GM21515 (cell line): ENCODE results near the gene FRMPD1.
A peak's percentile ranks its signal among the peaks of the same experiment; 100 is the strongest.
"Not testable (repeated sequence)": the region's sequence is repeated elsewhere in the genome, so short reads cannot be mapped to it uniquely, and the experiment has no call there.

Experiments
- ATAC-seq: cut with Tn5 transposase; IDR thresholded peaks from one replicate; pipeline ENCODE4 v1.9.1; 2021; ENCODE audit not compliant: unreplicated experiment

The FRMPD1 gene

DNA sequence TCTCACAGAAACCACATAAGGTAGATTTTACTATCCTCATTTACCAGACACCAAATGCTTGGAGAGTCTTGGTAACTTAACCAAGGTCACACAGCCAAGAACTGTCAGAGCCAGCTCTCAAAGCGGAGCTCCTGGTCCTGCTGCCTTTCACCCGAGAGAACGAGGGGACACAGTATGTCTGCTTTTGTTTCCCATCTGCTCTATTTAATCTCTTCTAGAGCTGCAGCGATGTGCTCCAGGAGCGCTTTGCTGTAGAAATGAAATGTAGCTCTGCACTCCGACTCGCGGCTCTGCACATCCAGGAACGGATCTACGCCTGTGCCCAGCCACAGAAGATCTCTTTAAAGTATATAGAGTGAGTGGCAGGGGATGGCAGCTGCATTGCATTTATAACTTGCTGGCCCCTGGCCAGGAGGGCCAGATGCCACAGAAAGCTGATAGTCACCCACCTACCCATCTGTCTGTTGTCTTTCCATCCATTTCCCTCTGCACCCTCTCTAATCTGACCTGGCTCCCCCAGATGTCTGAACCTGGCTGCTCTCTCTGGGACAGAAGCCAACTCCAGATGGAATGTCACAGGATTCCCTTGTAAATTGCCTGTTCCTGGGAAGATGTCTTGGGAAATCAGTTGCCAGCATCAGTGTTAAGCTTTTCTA is 81.5 kb downstream of the FRMPD1 start:
- ATAC-seq = no peak

DNA sequence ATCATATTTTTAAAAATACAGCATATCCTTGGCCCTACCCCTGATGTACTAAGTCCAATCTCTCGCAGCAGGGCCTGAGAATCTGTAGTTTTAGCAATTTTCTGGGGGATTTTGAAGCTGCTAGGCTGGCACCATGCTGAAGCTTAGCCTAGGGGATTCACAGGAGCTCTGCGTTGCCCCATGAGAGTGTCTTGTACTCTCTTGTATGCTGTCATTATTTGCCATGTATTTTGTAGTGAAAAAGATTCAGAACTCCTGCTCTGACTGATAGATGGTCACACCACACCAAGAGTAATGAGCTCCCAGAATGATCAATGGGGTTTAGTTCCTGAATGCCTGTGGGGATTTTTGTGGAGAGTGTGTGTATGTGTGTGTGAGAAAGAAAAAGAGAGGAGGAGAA is 82.2 kb downstream of the FRMPD1 start:
- no peak for ATAC-seq

DNA sequence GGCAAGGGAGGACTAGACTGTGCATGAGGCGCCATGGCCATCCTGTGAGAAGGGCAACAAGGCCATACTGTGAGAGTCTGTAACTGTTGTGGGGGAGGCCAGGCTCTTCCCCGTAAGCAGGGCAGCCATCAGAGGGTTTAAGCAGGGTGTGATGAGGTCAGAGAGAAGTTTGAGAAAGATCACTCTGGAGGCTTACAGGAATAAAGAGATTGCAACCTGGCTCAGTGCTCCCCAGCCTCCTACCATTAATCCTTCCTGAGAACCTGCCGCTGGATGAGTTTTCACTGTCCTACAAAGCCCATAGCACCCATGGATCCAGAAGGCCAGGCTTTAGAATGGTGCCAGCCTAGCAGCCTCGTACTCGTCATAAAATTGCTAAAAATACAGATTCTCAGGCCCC is 88.5 kb downstream of the FRMPD1 start:
- ATAC-seq = no peak

DNA sequence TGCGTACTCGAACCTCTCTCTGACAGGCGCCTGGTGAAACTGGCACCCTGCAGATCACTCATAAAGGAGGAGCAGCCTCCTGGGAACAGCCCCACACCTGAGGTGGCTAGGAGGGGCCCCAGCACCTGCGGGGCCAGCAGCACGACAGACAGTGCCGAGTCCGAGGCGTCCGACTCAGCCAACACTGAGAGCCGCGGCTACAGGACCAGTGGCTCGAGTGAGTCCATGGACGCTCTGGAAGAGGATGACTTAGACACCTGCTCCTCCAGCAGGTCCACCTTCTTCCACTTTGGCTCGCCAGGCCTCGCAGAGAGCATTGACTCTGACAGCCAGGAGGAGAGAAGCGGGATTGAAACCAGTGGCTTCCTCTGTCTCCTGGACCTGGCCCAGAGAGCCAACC is 89.4 kb downstream of the FRMPD1 start:
- no peak for ATAC-seq

DNA sequence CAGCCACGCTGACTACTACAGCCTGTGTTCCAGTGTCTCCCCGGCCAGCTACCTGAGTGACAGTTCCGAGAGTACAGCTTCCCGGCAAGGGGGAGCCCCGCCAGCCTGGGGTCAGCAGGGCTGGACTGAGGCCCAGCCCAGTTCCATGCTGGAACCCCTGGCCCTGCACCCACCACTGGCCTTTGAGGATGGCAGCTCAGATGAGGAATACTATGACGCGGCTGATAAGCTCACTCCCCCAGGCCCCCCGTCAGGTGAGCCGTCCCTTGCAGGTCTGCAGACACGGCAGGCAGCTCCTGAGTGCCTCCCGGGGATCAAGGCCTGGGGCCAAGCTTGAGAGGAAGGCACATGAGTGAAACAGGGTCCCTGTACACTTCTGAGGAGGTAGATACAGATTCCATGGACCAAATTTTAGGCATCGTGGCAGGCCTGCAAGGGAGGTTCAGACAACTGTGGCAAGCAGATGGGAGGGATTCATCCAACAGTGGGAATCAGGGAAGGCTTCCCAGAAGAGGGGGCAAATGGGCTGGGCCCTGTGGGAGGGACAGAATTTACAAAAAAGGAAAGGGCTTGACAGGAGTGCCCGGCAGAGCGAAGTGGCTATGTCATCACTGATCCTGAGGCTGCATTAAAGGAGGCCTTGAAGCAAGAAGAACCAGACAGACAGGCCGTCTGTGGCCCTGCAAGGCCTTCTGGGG is 90.0 kb downstream of the FRMPD1 start:
- ATAC-seq = no peak

DNA sequence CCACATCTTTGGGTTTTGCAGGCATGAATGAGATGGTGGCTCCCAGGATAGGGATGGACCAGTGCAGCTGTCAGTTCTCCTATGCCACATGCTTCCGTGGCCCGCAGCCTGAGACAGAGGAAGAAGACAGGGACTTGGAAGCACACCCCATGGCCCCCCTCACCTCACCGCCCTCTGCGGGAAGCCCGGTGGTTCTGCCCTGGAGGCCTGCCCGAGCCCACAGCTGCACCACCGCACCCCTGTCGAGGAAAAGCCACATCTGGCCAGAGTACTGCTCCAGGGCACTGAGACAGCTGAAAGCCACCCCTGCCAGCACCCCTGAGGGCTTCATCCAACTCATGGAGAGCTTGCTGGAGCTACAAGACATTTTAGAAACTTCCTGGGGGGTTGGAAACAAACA is 95.2 kb downstream of the FRMPD1 start:
- ATAC-seq = no peak

DNA sequence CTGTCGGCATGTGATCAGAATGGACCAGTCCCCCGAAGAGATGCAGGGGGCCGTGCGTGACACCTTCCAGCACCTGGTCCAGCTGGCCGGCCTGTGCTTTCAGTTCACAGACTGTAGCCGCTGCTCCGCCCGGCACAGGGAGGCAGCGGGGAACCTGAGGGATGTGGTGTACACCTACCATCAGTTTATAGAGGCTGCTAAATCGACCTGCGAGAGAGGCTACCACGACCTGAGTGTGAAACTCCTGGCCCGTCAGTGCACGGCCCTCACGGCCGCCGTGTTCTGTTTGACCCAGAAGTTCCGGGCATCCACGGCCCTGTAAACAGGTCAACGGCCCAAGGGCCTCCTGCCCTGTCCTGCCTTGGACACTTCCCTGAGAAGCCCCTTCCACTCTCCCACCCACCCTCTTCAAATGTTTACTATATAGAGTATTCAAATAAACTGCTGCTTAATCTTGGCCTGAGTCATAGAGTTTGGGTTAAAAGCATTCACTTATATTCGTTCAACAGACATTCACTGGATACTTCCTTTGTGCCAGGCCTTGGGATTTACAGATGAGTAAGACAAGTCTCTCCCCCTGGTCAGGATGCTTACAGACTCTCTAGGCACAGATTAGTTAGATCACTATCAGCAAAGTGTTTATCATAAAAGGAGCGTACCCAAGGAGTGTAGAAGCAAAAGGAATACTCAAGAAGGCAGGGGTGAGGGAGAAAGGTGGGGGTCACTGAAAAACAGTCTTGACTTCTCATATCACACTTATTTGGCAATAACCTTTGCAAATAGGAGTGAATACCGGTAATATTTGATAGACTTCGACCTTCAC is 95.9 kb downstream of the FRMPD1 start:
- ATAC-seq = no peak

DNA sequence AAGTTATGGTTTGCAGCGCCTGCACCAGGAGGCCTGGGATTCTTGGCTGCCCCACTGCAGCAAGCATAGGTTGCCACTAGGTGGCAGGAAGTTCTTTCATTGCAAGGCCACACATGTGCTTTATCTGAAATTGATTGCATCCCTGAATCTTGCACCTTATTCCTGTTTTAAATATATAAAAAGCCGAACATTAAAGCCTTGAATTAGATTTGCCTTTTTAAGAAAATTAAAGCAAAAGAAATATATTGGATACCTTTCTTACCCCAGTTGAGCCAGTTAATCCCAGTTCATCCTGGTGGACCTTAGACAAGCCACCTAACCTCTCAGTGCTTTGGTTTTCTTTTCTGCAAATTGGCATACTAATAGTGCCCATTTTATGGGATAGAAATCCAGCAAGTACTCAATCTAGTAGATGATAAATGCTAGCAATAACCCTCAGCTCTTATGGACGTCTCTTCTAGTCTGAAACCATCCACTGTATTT is 96.6 kb downstream of the FRMPD1 start:
- ATAC-seq = peak; percentile 80

DNA sequence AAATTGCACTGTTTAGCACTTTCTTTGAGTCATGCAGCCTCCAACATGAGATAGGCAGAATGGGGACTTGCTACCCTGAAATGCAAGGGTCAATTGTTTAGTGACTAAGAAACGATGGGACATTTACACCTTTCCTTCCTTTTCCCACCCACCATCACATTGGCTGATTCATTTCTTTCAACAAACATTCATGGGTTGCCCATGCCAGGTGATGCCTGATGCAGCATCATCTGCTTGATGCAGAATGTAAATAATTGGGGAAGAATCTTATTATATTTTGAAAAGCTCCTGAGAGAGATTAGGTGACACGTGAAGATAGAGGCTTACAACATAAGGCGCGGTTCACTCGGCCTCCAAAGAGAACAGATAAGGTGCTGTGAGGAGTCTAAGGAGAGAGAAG is 98.4 kb downstream of the FRMPD1 start:
- ATAC-seq = no peak

DNA sequence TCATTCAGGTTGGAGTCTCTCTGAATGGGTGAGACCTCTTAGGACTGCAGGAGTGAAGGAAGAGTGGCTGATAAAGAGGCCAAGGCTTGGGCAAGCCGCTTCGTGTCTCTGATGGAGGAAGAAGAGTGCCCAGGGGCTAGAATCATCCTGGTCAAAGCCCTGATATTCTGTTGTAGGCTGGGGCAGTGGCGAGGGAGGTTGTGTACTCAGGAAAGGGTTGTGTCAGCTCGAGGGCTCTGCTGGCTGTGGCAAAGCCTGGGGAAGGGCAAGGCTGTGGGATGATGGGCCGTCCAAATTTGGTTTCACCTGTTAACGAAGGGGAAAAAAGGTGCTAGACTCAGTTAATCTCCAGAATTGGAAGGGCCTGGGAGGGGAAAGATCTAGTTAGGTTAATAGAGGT is 100.4 kb downstream of the FRMPD1 start:
- no peak for ATAC-seq

DNA sequence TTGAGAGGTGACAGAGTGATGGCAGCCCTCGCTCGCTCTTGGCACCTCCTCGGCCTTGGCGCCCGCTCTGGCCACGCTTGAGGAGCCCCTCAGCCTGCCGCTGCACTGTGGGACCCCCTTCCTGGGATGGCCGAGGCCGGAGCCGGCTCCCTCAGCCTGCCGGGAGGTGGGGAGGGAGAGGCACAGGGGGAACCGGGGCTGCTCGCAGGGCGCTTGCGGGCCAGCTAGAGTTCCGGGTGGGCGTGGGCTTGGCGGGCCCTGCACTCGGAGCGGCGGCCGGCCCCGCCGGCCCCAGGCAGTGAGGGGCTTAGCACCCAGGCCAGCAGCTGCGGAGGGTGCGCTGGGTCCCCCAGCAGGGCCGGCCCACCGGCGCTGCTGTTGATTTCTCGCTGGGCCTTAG is 101.0 kb downstream of the FRMPD1 start:
- not testable (repeated sequence) for ATAC-seq

DNA sequence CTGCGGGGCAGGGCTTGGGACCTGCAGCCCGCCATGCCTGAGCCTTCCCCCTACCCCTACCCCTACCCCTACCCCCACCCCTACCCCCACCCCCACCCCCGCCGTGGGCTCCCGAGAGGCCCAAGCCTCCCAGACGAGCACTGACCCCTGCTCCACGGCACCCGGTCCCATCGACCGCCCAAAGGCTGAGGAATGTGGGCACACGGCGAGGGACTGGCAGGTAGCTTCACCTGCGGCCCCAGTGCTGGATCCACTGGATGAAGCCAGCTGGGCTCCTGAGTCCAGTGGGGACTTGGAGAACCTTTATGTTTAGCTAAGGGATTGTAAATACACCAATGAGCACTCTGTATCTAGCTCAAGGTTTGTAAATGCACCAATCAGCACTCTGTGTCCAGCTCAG is 101.4 kb downstream of the FRMPD1 start:
- ATAC-seq = not testable (repeated sequence)

DNA sequence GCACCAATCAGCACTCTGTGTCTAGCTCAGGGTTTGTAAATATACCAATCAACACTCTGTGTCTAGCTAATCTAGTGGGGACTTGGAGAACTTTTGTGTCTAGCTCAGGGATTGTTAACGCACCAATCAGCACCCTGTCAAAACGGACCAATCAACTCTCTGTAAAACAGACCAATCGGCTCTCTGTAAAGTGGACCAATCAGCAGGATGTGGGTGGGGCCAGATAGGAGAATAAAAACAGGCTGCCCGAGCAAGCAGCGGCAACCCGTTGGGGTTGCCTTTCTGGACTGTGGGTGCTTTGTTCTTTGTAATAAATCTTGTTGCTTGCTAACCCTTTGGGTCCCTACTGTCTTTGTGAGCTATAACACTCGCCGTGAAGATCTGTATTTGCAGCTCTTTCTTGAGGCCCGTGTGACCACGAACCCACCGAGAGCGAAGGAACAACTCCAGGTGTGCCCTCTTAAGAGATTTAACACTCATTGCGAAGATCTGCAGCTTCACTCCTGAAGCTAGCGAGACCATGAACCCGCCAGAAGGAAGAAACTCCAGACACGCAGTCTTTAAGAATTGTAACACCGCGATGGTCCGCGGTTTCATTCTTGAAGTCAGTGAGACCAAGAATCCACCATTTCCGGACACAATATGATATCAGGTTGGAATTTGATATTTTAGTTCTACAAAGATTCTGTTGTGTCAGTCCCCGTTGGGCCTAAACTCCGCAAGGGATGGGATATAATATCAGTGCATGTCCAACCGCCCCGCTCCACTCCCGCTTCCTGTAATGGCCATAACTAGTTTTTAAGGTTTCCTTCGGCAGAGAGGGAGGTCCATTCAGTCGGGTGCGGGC is 102.1 kb downstream of the FRMPD1 start:
- no peak for ATAC-seq

DNA sequence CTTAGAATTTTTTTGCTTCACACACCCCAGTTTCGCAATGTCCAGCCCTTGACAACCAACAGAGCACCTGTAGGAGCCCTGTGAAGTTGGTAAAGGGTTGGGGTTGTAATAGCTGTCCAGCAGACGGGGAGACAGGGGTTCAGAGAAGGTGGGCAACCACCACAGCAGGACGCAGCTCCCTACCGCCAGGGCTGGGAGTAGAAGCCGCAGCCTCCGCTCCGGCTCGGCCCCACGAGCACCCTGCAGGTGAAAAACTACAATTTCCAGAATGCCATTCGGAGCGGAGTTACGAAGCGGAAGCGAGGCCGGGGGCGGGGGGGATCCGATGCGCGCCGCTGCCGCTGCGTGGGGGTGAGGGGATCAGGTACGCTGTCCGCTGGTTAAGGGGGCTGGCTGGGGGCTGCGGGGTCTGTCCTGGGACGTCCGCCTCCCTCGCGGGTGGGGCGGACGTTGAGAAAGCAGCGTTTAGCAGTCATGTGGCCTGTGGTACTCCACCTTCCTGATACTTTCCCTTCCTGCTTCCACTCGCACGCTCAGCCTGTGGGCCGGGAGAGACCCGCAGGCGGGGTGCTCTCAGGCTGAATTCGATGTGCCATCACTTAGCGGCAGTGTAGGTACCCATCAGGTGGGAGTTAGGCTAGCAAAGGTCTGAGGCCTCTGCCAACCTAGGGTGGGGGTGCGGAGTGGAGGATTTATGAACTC is 102.9 kb downstream of the FRMPD1 start, which contains the start of gene TRMT10B:
TSS of gene TRMT10B (plus strand) at position 317 of the 702 bp plus-strand sequence. CDS start 8,127 bp downstream, outside the sequence.
- peak; percentile 94 for ATAC-seq

DNA sequence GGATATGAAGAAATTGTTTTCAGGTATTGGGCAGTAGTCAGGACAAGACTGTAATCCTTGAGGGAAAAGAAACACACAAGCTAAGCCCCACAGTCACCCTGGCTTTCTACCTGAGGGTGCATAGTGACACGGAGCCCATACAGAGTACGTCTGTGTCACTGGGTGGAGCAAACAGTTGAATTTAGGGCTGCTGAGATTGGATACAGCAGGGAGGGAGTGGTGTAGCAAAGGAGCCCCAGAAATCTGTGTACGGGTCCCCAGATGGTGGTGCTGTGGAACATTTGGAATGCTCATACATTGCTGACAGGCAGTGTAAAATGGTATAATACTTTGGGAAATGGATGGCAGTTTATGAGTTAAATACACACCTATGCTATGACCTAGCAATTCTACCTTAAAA is 108.0 kb downstream of the FRMPD1 start:
- no peak for ATAC-seq

DNA sequence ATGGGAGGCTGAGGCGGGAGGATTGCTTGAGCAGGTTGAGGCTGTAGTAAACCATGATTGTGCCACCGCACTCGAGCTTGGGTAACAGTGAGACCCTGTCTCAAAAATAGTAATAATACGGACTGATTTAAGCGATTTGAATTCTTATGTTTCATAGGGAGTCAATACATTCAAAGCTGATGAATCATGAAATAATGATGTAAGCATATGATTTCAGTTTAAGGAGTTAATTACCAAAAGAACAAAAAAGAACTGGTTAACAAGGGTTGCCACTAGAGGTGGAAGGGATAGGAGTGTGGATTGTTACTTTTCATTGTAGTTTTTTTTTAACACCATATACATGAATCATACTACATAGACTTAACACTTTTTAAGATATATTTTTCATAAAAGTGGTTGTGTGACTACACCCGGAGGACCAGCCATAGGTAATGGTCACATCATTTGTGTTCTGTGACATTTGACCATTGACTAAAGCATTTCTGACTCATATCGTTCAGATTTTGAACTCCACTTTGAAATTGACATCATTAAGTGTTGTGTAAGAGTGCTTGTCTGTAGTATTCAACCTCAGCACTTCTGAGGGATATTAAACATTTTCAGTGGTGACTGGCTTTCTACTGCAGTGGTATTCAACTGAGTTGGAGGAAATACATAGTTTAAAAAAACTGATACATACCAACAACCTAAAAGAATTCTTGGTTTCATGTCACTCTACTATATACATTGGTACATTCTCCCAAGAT is 109.8 kb downstream of the FRMPD1 start:
- ATAC-seq = no peak

DNA sequence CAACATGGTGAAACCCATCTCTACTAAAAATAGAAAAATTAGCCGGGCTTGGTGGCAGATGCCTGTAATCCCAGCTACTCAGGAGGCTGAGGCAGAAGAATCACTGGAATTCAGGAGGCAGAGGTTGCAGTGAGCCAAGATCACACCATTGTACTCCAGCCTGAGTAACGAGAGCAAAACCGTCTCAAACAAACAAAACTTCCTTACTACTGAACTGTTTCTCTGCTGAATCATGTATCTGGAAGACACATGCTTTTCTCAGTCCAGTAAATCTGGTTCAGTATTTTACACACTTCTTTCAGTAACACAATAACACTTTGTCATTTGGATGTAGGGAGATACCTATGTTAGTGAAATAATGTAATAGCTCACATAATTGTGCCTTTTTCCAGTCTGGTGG is 110.8 kb downstream of the FRMPD1 start:
- ATAC-seq = no peak

DNA sequence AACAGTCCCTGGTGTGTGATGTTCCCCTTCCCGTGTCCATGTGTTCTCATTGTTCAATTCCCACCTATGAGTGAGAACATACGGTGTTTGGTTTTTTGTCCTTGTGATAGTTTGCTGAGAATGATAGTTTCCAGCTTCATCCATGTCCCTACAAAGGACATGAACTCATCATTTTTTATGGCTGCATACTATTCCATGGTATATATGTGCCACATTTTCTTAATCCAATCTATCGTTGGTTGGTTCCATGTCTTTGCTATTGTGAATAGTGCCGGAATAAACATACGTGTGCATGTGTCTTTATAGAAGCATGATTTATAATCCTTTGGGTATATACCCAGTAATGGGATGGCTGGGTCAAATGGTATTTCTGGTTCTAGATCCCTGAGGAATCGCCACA is 114.5 kb downstream of the FRMPD1 start:
- not testable (repeated sequence) for ATAC-seq

DNA sequence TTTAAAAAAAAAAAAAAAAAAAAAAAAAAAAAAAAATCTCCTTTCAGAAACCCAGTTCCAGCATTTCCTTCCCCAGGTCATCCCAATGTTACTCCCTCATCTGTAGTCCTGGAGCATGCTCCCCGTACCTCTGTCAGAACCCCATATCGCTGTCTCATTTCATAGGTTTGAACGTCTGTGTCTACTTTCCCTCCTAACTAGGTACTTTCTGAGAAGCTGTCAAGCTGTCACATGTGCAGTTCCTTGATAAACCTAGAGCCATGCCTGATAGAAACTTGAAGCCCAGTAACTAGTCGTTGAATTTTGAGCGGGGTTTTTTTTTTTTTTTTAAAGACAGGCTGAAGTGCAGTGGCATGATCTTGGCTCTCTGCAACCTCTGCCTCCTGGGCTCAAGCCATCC is 118.6 kb downstream of the FRMPD1 start:
- no peak for ATAC-seq
